ENCODE results near the gene PABPN1.

PABPN1 gene

DNA sequence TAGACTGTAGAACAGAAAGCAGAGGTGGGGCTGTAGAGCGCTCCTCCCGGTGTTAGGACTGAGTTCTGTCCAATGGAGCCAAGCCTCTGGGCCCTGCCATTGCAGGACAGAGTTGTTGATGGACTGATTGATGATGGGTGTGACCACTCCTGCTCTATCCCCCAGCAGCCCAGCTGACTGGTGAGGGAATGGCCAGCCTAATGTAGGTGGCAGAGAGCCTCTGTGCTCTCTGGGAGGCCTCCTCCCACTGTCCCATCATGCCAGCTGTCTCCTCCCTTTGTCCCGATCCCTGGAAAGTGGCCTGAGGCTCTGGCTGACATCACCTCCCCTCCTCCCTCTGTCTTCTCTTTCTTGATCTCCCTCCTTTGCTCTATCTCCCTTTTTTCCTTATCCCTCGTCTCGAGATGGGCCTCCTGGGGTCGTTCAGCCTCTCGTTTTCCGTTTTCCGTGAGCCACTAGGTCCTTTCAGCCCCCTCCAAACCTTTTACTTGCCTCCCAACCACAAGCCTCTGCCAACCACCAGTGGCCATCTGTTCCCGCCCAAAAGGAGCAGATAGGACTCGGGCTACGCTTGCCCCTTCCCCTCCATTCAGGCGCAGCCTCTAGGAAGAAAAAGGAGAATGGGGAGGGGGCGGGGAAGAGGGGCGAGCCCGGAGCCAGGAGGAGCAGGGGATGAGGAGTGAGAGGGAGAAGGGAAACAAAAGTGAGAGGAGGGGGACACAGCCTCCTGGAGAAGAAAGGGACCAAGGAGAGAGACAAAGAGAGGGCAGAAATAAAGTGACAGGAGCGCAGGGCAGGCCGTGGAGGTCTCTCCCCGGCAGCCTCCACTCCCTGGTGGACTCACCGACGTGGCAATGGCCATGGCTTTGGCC, 43.1 kb downstream of the PABPN1 start:
- Histone ChIP-seq H4K20me1 (ENCODE audit: insufficient read depth, low read length) (no peaks in the 10 kb centered on the region), H3K36me3 (ENCODE audit: insufficient read depth, low read length) (no peaks in the 10 kb centered on the region), H3K27me3 (ENCODE audit: insufficient read depth, low read length, poor library complexity) (peaks cover under 1% of the 10 kb centered on the region), H3K79me2 (ENCODE audit: insufficient read depth, low read length) (no peaks in the 10 kb centered on the region), H3K4me1 (ENCODE audit: insufficient read depth, low read length) (no peaks in the 10 kb centered on the region), H2AFZ (ENCODE audit: low read depth, low read length) (no peak overlapping the region), H3K27ac (ENCODE audit: low read length) (no peak overlapping the region), H3K4me3 (ENCODE audit: low read depth in 1 of 2, low read length in 2 of 2) (no peak overlapping the region), H3K4me2 (ENCODE audit: insufficient read depth, low read length) (no peak overlapping the region), H3K9ac (ENCODE audit: low read depth, low read length) (no peak overlapping the region), H3K9me3 (ENCODE audit: insufficient read depth, low read length, severe bottlenecking) (no peaks in the 10 kb centered on the region)
- TF ChIP-seq EZH2 (IDR thresholded peaks at IDR 0.05; ENCODE audit: borderline replicate concordance, low read depth, low read length, severe bottlenecking) = no peak
- TF ChIP-seq, protein P1, sequence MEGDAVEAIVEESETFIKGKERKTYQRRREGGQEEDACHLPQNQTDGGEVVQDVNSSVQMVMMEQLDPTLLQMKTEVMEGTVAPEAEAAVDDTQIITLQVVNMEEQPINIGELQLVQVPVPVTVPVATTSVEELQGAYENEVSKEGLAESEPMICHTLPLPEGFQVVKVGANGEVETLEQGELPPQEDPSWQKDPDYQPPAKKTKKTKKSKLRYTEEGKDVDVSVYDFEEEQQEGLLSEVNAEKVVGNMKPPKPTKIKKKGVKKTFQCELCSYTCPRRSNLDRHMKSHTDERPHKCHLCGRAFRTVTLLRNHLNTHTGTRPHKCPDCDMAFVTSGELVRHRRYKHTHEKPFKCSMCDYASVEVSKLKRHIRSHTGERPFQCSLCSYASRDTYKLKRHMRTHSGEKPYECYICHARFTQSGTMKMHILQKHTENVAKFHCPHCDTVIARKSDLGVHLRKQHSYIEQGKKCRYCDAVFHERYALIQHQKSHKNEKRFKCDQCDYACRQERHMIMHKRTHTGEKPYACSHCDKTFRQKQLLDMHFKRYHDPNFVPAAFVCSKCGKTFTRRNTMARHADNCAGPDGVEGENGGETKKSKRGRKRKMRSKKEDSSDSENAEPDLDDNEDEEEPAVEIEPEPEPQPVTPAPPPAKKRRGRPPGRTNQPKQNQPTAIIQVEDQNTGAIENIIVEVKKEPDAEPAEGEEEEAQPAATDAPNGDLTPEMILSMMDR (IDR thresholded peaks at IDR 0.05; ENCODE audit: borderline replicate concordance, extremely low read depth, low read length, poor library complexity, severe bottlenecking) = no peak
- ATAC-seq (ENCODE audit: insufficient read depth, low read depth) (no peak), DNase-seq (no peak)

- no peak for DNase-seq
- Histone ChIP-seq H2AFZ (ENCODE audit: low read depth, low read length) (no peak within 1 kb of the TSS), H3K9ac (ENCODE audit: low read depth, low read length) (no peak within 1 kb of the TSS), H4K20me1 (ENCODE audit: insufficient read depth, low read length) (no peaks in the 10 kb centered on the region), H3K27ac (ENCODE audit: low read length) (no peak within 1 kb of the TSS), H3K27me3 (ENCODE audit: insufficient read depth, low read length, poor library complexity) (peaks cover 3% of the 10 kb centered on the region), H3K9me3 (ENCODE audit: insufficient read depth, low read length, severe bottlenecking) (no peaks in the 10 kb centered on the region), H3K4me3 (ENCODE audit: low read depth in 1 of 2, low read length in 2 of 2) (no peak within 1 kb of the TSS), H3K4me2 (ENCODE audit: insufficient read depth, low read length) (no peak within 1 kb of the TSS), H3K79me2 (ENCODE audit: insufficient read depth, low read length) (no peaks in the 10 kb centered on the region), H3K36me3 (ENCODE audit: insufficient read depth, low read length) (no peaks in the 10 kb centered on the region), H3K4me1 (ENCODE audit: insufficient read depth, low read length) (no peaks in the 10 kb centered on the region)
- TF ChIP-seq, protein P1 (IDR thresholded peaks at IDR 0.05; ENCODE audit: borderline replicate concordance, extremely low read depth, low read length, poor library complexity, severe bottlenecking) = no peak
- no peak for TF ChIP-seq EZH2 (IDR thresholded peaks at IDR 0.05; ENCODE audit: borderline replicate concordance, low read depth, low read length, severe bottlenecking)
- no peak for ATAC-seq (ENCODE audit: insufficient read depth, low read depth)
Measured at GRCh38 chr14:23365036-23365731, 43.9 kb downstream of the PABPN1 start, which contains the start of gene EFS. Gene EFS, minus strand, starts transcription at chr14:23365172. Its CDS starts 147 bp downstream, at chr14:23365025.

- Histone ChIP-seq H2AFZ (ENCODE audit: low read depth, low read length) (no peak overlapping the region), H3K27ac (ENCODE audit: low read length) (no peak overlapping the region), H3K79me2 (ENCODE audit: insufficient read depth, low read length) (no peaks in the 10 kb centered on the region), H3K36me3 (ENCODE audit: insufficient read depth, low read length) (no peaks in the 10 kb centered on the region), H3K4me1 (ENCODE audit: insufficient read depth, low read length) (no peaks in the 10 kb centered on the region), H4K20me1 (ENCODE audit: insufficient read depth, low read length) (no peaks in the 10 kb centered on the region), H3K4me3 (ENCODE audit: low read depth in 1 of 2, low read length in 2 of 2) (no peak overlapping the region), H3K9ac (ENCODE audit: low read depth, low read length) (no peak overlapping the region), H3K4me2 (ENCODE audit: insufficient read depth, low read length) (no peak overlapping the region), H3K9me3 (ENCODE audit: insufficient read depth, low read length, severe bottlenecking) (no peaks in the 10 kb centered on the region), H3K27me3 (ENCODE audit: insufficient read depth, low read length, poor library complexity) (peaks cover 3% of the 10 kb centered on the region)
- no peak for DNase-seq
- TF ChIP-seq, protein P1 (IDR thresholded peaks at IDR 0.05; ENCODE audit: borderline replicate concordance, extremely low read depth, low read length, poor library complexity, severe bottlenecking) = no peak
- no peak for ATAC-seq (ENCODE audit: insufficient read depth, low read depth)
Measured at GRCh38 chr14:23365732-23366425, 44.6 kb downstream of the PABPN1 start.
